NOMO-1 treated with DMSO at 0.1 percent for 48 hours (cell line): ENCODE measurements around the gene TIMM50.
A peak's percentile ranks its signal among the peaks of the same experiment; 100 is the strongest.

Experiments
- DNase-seq: peaks from one replicate; lab custom pipeline; 2025; ENCODE audit not compliant: unreplicated experiment; lab: John Stamatoyannopoulos, UW

Gene TIMM50

DNA sequence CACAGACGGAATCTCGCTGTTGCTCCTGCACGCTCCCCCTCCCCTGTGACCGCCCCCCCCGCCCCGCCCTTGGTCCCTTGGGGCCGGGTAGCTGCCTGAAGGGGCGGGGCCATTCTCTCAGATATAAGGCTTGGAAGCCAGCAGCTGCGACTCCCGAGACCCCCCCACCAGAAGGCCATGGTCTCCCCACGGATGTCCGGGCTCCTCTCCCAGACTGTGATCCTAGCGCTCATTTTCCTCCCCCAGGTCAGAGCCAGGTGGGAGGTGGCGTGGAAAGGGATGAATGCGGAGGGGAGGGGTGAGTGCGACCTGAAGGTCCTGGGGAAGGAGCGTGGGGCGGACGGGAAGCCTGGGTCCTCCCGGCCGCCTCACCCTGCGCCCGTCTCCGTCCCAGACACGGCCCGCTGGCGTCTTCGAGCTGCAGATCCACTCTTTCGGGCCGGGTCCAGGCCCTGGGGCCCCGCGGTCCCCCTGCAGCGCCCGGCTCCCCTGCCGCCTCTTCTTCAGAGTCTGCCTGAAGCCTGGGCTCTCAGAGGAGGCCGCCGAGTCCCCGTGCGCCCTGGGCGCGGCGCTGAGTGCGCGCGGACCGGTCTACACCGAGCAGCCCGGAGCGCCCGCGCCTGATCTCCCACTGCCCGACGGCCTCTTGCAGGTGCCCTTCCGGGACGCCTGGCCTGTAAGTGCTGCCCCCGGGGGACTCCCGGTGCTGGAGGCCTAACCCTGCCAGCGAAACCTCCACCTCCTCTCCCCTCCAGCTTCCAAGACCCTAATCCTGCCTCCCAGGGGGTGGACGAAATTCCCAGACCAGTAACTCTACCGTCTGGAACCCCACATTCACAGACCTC is 18.4 kb downstream of the TIMM50 start, which contains the start of gene DLL3:
Gene DLL3, plus strand, starts transcription at position 150 of the 845 bp plus-strand sequence. Its CDS starts 28 bp downstream, at position 178.
- DNase-seq: no peak

GRCh38 chr19:39499932-39500331 is 19.3 kb downstream of the TIMM50 start:
- DNase-seq: no peak

GRCh38 chr19:39500543-39500942 is 19.9 kb downstream of the TIMM50 start:
- no peak for DNase-seq

- DNase-seq: no peak
Measured at GRCh38 chr19:39501340-39501739, 20.7 kb downstream of the TIMM50 start.

GRCh38 chr19:39502640-39503417 is 22.2 kb downstream of the TIMM50 start:
- peak; percentile 53 for DNase-seq

DNA sequence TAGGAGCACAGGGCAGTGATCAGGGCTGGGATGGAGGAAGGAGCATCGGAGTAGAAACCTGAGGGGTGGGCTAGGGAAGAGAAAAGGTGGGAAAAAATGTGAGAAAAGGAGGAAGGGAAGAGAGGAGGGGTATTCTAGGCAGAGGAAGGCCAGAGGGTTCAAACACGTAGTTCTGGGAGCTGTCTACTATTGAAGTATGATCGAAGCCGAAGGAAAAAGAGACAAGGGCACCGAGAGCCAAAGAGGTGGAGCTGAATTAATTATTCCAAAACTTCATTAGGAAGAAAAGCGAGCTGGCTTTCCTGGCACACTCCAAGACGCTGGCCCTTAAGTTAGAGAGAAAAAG is 25.9 kb downstream of the TIMM50 start:
- DNase-seq: no peak

- peak; percentile 52 for DNase-seq
Measured at GRCh38 chr19:39506944-39507714, 26.5 kb downstream of the TIMM50 start.

GRCh38 chr19:39507715-39508364 is 27.2 kb downstream of the TIMM50 start:
- DNase-seq: no peak

DNA sequence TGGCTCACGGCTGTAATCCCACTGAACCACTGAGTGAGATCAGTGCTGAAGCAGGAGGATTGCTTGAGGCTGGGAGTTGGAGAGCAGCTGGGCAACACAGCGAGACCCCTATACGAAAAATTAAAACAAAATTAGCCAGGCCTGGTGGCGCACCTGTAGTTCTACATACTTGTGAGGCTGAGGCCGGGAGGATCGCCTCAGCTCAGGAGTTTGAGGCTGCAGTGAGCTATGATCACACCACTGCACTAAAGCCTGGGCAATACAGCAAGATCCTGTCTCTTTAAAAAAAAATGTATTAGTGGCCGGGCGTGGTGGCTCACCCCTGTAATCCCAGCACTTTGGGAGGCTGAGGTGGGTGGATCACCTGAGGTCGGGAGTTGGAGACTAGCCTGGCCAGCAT is 28.0 kb downstream of the TIMM50 start:
- no peak for DNase-seq

GRCh38 chr19:39509233-39509632 is 28.6 kb downstream of the TIMM50 start:
- DNase-seq: no peak

GRCh38 chr19:39512988-39513387 is 32.4 kb downstream of the TIMM50 start:
- no peak for DNase-seq

DNA sequence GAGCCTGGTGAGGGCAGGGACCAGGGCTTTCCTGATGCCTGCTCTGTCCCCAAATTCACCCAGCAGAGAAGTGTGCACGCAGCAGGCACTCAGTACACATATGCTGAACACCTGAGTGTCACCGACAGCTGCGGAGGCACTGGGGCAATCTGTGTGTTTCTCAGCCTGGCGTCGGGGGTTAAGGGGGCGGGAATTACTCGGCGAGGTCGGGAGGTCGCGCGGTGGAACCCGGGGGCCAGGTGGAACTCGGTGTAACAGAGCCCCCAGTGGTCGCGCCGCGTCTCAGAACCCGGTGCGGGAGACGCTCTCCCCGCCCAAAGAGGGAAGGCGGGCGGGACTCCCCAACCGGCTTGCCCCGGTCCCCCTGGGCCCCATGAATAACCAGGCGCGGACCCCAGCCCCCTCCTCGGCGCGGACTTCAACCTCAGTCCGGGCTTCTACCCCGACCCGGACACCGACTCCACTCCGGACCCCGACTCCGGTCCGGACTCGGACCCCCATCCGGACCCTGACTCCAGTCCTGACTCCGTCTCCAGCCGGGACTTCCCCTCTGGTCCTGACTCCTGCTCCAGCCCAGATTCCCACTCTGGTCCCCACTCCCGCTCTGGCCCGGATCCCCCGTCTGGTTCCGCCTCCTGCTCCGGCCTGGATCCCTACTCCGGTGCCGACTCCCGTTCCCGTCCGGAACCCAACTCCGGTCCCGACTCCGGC is 34.4 kb downstream of the TIMM50 start, which contains the start of gene SELENOV:
Gene SELENOV, plus strand, starts transcription at position 300 of the 711 bp plus-strand sequence. Its CDS starts 74 bp downstream, at position 374.
- no peak for DNase-seq

DNA sequence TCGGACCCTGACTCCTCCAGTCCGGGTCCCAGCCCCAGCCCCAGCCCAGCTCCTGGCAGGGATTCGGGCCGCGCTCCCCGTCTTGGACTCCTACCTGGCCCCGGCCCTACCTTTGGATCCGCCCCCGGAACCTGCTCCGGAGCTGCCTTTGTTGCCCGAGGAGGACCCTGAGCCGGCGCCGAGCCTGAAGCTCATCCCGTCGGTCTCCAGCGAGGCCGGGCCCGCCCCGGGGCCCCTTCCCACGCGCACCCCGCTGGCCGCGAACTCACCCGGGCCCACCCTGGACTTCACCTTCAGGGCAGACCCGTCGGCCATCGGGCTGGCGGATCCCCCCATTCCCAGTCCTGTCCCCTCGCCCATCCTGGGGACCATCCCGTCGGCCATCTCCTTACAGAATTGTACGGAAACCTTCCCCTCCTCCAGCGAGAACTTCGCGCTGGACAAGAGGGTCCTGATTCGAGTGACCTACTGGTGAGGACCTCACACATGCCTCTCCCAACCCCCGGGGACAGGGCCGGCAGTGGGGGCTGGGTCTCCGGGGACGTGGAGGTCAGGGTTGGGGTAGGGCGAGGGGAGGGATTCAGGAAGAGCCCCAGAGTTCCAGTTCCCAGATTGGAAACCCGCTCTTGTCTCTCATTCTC is 35.0 kb downstream of the TIMM50 start:
- no peak for DNase-seq

DNA sequence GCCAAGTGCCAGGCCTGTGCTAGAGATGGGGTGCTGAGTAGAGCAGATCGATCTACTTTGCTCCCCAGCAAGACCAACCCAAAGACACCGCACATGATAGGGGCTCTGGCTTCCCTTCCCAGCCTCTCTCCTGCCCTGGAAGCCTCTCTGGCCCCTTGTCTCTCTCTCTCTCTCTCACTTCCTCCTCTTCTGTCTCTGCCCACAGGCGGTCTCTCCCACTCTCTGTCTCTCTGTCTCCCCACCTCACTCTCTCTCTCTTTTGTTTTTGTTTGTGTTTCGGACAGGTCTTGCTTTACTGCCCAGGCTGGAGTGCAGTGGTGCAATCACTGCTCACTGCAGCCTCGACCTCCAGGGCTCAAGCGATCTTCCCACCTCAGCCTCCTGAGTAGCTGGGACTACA is 35.6 kb downstream of the TIMM50 start:
- peak; percentile 6 for DNase-seq

- no peak for DNase-seq
Measured at GRCh38 chr19:39517432-39517831, 36.8 kb downstream of the TIMM50 start.

DNA sequence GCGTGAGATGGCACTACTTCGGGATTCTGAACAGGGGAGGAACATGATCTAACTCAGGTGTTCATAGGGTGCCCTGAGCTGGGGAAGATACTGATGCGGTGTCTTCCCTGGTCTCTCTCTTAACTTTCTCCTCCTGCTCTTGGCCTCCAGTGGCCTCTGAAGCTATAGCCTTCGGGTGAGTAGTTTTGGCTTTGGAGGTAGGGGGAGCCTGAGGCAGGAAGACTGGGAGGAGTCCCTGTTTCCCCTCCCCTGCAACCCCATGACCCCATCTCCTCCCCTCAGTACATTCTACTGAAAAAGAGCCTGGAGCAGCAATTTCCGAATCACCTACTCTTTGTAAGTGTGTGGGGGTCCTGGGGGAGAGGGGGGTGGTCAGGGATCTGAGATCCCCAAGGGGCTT is 37.8 kb downstream of the TIMM50 start:
- no peak for DNase-seq

DNA sequence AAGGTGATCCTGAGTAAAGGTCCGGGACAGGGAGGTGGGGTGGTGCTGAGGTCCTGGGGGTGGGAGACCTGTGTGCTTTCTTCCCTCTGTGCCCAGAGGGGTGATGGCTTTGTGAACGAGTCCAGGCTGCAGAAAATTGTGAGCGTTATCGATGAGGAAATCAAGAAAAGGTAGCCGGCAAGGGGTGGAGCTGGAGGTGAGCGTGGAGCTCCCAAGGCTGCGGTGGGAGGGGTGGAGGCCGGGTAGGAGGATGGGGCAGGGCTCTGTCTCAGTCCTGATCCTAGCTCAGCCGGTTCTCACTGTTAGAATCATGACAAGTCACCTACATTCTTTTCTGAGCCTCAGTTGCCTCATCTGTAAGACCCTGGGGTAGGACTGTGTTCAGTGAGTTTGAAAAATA is 38.3 kb downstream of the TIMM50 start:
- DNase-seq: no peak

GRCh38 chr19:39520541-39521484 is 40.2 kb downstream of the TIMM50 start:
- DNase-seq: no peak

DNA sequence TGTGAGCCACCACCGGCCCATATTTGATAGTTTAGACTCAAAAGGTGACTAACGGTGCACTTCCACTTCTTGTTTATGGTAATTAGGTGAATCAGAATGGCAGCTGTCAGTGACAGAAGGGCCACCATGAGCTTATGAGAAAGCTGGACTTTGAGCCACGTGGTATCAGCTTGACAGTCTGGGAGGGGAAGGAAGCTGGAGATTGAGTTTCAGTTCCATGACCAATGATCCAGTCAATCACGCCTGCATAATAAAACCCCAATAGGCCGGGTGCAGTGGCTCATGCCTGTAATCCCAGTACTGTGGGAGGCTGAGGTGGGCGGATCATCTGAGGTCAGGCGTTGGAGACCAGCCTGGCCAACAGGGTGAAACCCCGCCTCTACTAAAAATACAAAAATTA is 43.9 kb downstream of the TIMM50 start:
- peak; percentile 6 for DNase-seq
